AML-193 (cell line): Measurements from ENCODE around the gene PAIP2.
A peak's percentile ranks its signal among the peaks of the same experiment; 100 is the strongest.
"Not testable (repeated sequence)": the region's sequence is repeated elsewhere in the genome, so short reads cannot be mapped to it uniquely, and the experiment has no call there.

Experiments
- DNase-seq, 2 experiments: peaks; one replicate each; lab custom pipeline; 2025; lab: John Stamatoyannopoulos, UW

PAIP2 gene

DNA sequence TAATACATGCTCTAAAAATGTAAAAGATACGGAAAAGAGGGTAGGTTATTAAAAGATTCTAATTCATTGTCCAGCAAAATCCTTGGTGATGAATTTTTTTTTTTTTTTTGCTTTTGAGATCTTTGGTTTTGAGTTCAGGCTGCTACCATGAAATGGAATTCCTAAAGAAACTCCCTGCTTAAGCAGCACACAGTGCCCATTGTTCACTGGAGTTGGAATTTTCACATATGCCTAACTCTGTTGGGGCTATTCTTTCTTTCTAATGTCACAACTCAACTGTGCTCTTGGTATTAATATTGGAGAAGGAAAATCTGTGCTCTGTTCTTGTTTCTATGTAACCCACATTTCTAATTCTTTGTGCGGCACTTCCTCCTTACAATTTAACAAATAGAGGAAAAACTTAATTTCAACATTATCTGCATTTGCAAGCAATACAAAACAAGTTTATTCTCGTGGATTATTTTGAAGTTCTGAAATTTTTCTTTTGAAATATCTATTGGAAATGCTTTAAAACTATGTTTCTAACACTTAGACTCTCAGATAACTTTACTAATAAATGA lies 26.5 kb upstream of the PAIP2 start:
- no peak for DNase-seq

DNA sequence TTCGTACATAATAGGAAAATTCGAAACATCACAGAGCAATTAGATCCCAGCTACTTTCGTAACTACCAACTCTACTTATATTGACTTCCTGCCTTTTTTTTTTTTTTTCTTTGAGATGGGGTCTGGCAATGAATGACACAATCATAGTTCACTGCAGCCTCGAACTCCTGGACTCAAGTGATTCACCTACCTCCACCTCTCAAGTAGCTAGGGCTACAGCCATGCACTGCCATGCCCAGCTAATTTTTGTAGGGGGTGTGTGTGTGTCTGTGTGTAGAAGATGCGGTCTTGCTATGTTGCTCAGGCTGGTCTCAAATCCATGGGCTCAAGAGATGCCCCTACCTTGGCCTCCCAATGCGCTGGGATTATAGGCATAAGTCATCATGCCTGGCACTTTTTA lies 5.8 kb upstream of the PAIP2 start:
- DNase-seq, result no peak

DNA sequence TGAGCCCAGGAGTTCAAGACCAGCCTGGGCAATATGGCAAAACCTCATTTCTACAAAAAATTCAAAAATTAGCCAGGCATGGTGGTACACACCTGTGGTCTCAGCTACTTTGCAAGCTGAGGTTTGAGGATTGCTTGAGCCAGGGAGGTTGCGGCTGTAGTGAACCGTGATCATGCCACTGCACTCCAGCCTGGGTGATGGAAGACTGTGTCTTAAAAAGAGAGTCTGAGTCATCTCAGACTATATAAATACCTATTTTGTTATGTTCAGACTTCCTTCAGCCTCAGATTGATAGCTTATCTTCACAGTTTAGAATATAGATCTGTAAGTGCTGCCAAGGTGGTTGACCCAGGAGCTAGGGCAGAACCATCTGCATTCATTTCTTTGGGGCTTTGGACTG lies 1.6 kb upstream of the PAIP2 start:
- no peak for DNase-seq

DNA sequence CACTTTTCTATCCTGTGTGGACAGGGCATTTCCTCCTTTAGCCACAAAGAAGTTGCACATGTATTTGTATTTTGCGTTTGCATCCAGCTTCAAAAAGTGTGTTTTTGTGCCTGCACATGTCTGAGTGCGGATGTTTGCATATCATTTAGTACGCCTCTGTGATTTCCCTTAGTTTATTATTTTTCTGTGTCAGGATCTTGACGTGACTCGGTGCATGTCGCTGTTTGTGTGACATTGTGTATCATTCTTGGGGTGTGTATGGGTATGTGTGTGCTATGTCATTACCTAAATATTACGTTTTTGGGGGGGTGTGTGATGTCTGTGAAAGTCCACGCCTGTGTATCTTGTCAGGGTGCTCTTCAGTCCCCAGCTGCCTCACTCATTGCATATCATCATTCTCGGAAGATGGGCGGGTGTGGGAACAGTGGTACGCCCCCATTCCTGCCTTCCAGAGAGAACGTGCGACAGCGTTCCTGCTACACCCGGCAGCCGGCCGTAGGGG lies 416 bp upstream of the PAIP2 start:
- no peak for DNase-seq

DNA sequence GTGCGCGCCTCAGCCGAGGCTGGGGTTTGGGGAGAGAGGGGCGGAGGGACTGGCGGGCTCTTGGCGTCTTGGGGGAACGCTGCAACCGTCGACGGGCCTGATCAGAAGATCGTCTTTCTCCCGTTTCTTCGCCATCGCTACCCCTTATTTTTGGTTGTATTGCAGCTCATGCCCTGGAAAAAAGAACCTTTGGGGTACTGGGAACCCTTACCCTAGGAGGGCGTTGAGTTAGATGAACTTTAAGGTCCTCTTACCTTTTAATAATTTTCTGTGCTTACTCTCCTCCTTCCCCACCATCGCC lies 719 bp downstream of the PAIP2 start:
- DNase-seq, result no peak

DNA sequence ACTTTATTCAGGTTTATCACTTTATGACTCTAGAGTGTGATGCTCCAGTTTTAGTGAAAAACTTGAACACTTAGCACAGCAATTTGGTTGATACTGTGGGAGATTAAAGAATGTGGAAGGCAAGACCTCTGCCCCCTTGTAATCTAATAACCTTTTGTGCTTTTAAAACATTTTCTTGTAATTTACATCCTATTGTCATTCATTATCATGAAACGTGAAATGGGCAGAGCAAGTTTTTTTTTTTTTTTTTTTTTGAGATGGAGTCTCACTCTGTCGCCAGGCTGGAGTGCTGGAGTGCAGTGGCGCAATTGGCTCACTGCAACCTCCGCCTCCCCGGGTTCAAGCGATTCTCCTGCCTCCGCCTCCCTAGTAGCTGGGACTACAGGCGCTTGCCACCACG lies 1.8 kb downstream of the PAIP2 start:
- no peak for DNase-seq

DNA sequence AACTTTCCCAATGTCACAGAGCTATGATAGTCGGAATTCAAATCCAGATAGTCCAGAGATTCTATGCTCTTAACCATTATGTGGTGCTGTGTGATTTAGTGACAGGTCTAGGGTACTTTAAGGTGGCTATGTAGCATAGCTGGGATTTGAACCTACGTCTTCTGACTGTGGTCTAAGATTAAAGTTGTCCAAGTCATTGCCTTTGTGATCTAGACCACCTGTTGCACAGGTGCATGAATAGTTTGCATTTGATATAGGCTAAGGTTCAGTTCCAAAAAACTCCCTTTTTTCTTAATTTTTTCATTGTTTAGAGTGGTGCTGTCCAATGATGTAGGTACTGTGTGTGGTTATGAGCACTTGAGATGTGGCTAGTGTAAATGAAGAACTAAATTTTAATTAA lies 2.5 kb downstream of the PAIP2 start:
- no peak for DNase-seq

DNA sequence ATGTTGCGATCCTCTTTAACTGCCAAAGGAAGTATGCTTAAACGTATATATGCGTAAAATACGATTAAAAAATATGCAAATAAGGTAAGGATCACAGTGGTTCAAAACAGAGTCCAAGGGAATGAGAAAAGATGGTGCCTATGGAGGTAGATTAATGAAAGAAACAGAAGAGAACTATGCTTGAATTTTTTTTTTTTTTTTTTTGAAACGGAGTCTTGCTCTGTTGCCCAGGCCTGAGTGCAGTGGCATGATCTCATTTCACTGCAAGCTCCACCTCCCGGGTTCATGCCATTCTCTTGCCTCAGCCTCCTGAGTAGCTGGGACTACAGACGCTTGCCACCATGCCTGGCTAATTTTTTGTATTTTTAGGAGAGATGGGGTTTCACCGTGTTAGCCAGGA lies 3.8 kb downstream of the PAIP2 start:
- DNase-seq, result not testable (repeated sequence)

DNA sequence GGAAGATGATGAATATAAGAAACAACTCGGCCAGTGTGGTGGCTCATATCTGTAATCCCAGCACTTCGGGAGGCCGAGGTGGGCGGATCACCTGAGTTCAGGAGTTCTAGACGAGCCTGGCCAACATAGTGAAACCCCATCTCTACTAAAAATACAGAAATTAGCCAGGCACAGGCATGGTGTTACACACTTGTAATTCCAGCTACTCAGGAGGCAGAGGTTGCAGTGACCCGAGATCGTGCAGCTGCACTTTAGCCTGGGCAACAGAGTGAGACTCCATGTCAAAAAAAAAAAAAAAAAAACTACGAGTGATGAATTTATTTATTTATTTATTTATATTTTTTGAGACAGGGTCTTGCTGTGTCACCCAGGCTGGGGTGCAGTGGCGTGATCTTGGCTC lies 6.2 kb downstream of the PAIP2 start:
- not testable (repeated sequence) for DNase-seq

DNA sequence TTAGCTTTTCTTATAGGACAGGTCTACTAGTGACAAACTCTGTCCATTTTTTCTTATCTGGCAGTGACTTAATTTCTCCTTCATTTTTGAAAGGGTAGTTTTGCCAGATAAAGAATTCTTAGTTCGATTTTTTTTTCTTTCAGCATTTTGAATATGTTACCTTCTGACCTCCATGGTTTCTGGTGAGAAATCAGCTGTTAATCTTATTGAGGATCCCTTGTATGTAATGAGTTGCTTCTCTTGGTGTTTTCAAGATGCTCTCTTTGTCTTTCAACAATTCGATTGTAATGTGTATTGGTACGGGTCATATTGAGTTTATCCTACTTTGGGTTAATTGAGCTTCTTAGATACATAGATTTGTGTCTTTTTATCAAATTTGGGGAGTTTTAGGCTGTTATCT lies 12.5 kb downstream of the PAIP2 start:
- no peak for DNase-seq

DNA sequence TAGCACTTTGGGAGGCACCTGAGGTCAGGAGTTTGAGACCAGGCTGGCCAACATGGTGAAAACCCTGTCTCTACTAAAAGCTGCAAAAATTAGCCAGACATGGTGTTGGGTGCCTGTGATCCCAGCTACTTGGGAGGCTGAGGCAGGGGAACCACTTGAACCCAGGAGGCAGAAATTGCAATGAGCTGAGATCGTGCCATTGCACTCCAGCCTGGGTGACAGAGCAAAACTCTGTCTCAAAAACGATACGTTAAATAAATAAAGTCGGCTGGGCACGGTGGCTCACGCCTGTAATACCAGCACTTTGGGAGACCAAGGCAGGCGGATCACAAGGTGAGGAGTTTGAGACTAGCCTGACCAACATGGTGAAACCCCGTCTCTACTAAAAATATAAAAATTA lies 14.2 kb downstream of the PAIP2 start:
- not testable (repeated sequence) for DNase-seq

DNA sequence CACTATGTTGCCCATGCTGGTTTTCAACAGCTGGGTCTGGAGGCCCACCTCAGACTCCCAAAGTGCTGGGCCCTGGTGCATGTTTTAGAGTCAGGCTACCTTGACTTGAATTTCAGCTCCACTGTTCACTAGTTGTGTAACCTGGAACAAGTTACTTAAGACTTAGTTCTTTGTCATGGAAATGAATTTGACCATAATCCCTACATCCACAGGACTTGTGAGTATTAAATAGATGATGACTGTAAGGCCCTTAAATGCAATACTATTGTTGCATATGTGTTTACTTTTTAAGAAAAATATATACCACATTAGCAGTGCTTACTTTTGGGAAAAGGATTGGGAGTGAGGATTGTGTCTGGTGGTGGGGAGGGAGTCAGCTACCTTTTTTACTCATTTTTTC lies 16.4 kb downstream of the PAIP2 start:
- DNase-seq, result no peak

DNA sequence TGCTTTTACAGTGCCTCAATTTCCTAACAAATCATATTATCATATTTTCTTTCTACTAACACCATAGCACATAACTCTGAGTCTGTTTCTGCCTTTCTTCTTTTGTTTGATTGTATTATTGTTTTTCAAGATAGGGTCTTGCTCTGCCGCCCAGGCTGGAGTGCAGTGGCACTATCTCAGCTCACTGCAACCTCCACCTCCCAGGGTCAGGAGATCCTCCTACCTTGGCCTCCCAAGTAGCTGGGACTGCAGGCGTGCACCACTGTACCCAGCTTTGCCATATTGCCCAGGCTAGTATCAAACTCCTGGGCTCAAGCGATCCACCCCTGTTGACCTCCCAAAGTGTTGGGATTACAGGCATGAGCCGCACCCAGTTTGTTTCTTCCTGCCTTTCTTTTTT lies 18.7 kb downstream of the PAIP2 start:
- DNase-seq, result no peak

DNA sequence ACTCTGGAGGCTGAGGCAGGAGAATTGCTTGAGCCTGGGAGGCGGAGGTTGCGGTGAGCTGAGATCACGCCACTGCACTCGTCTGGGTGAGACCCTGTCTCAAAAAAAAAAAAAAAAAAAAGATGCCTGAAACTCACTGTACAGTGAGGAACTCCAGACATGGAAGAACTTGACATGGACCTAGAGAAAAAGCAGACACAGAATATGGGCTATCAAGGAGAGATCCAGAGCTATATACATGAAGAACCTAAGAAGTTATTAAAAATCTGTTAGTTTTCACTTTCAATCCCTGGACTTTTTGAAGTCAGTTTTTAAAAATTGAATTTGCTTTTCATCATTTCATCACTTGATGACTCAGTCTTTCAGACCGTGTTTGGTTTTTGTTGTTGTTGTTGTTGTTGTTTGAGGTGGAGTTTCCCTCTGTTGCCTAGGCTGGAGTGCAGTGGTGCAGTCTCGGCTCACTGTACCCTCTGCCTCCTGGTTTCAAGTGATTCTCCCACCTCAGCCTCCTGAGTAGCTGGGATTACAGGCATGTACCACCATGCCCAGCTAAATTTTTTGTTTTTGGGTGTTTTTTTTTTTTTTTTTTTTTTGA lies 20.3 kb downstream of the PAIP2 start:
- DNase-seq, result no peak

DNA sequence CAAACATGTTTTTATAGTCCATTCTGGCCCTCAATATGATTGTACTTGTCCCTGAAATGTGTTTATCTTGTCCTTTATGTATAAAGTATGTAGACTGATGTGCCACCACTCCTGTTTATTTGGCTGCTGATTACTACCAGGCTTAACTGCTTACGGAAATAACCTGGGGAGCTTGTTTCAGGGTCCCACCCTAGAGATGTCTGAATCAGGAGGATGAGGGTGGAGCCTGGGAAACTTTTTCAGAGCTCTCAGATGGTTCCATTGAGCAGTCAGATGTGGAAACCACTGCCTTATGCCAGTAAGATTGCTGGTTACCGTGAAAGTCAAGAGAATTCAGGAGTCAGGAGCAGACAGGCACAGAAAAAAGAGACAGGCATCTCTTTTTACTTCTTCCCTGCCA lies 22.3 kb downstream of the PAIP2 start:
- DNase-seq, result no peak

DNA sequence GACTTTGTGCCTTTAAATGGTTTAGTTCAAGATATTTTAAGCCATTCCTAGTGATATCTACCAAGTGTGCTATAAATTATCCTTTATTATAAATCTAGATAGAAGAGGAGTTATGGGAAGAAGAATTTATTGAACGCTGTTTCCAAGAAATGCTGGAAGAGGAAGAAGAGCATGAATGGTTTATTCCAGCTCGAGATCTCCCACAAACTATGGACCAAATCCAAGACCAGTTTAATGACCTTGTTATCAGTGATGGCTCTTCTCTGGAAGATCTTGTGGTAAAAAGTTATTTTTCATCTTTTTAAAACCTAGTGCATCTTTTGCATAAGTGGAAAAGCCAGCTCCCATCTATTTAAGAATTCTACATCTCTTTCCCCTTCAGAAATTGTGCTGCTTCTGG lies 22.8 kb downstream of the PAIP2 start:
- no peak for DNase-seq

DNA sequence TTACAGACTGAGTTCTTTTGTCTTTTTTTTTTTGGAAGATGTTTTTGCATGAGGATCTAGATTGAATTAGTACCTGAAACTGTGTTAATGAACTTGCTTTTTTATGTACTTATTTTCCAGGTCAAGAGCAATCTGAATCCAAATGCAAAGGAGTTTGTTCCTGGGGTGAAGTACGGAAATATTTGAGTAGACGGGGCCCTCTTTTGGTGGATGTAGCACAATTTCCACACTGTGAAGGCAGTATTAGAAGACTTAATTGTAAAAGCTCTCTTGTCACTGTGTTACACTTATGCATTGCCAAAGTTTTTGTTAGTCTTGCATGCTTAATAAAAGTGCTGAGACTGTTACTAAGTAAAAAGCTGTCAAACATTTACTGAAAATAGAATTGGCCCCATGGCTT lies 27.0 kb downstream of the PAIP2 start:
- DNase-seq, result peak; percentile 5 to 32

DNA sequence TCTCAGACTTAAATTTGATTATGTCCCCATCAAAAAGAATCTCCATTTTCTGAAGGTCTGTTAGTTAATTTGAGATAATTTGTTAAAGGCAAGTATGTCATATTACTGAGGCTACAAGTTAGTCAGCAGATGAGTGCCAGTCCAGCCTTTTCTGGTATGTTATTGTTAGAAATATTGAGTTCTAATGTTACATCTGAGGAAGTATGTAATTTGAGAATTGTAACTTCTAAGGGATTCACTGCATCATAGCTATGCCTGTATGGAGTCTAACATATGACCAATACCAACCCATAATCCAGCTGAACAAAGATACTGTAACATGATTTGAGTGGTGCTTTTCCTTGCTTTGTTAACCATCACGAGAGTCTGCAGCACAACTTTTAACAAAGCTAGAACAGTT lies 27.5 kb downstream of the PAIP2 start:
- no peak for DNase-seq

DNA sequence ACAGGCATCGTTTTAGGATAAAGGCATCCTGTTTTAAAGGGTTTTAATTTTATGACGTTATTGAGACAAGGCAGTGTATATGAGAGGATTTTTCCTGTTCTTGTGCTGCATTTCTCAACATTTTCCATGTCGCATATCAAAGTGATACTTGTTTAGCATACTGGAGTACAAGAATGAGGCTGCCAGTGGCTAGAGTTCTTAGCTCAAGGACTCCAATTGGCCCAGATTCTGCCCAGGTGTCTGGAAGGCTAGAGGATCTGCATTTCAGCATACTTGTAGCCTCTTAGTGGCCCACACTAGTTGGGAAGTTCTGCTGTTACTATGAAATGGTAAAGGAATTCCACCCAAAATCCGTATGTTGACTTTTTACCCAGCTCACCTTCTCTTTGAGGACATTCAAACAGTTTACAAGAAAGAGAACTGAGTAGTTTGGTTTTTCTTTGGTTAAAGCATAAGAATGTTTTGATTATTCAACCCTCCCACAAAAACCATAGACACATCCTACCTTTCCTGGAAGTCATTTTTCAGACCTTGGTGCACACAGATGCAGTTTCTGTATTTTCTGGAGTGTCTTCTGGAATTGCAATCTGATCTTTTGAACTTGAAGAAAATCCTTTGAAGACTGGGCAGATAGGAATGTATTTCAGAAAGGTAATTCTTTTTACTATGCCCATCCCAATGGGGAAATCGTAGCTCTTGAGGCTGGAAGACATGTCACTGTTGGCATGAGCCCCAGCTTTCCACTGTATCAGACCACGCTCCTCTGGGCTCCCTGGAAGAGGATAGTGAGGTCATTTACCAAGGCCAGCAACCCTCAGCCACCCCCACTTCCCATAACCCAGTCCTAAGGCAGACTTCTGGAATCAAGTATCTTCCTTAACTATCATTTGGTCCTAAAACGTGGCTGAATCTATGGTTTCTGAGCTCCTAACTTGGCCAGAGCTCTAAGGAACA lies 30.1 kb downstream of the PAIP2 start:
- DNase-seq, result no peak

DNA sequence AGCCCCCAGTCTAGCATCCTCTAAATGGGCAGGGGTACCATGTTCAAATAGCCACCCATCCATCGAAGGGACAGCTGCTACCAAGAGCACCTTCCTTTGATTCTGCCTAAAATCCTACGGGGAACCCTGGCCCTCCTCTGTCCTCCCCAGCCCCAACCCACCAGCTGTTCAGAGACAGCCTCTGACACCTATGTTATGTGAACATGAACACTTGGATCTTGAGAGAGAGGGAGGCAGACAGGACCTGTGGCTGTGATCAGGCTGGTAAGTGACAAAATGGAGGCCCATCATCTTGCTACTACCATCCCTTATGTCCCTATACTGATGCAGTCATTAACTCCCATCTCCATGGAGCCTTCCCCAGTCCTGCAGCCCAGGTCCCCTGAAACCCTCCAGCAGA lies 33.3 kb downstream of the PAIP2 start:
- DNase-seq, result no peak

DNA sequence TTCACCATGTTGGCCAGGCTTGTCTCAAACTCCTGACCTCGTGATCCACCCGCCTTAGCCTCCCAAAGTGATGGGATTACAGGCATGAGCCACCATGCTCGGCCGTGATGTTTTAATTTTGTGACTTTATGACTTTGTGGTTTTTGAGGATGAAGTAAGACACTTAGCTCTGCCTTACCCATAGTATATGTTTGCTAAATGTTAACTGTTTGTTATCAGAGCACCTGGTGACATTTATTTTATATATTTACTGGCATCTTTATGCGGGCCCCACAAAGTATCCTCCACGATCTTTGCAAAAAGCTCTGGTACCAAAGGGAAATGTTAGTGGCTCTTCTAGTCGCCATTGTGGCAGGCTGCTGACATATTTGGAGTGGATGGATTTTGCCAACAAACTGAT lies 34.7 kb downstream of the PAIP2 start:
- DNase-seq, result no peak

DNA sequence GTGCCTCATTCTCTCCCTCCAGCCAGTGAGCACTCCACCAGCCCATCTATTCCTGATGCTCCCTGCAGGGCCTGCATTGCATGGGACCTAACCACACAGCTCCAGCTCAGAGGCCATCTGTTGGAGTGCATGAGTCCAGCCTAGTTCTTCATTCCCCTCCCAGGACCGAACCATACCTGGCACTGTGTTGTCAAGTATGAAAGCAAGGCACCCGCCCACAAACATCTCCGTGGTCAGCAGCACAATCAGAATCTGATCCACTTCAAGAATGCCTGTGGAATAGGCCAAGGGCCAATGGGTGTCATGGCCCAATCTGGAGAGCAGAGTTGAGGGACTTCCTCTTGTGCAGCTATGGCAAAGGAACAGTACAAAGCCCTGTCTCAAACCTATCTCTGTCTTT lies 35.6 kb downstream of the PAIP2 start:
- DNase-seq, result no peak

DNA sequence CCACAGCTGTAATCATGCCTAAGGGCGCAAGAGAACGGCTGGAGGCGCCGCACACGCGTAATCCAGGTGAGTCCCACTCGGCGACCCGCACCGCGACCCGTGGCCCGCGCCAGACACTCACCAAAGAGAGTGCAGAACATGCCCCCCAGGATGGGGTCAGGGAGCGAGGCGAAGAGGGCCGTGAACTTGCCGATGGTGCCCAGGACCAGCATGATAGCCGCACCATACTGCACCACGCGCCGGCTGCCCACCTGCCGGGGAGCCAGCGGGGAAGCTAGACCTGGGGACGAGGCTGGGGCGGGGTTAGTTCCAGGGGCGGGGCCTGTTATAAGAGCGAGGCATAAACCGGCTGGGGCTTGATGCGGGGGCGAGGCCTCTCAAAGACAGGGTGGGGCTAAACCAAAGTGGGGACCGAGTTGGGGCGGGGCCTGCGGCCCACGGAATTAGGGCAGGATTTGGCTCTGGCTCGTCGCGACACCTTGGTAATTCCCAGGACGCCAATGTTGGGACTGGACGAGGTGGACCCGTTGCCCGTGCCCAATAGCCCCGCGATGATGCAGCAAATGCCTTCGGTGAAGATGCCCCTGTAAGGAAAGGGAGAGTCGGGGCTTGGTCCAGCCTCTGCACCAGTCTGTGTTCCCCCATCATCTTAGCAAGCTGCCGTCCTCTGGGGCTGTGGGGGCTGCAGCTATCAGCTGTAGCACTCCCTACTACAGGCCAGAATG lies 36.6 kb downstream of the PAIP2 start:
- no peak for DNase-seq
